ENCODE results near the gene STON1.

GRCh38 chr2:48601349-48601748 is 71.4 kb downstream of the STON1 start:
- no peak for TF ChIP-seq POLR2A (IDR thresholded peaks at IDR 0.05)
- TF ChIP-seq CTCF (IDR thresholded peaks at IDR 0.05), result no peak
- TF ChIP-seq POLR2AphosphoS5 (IDR thresholded peaks at IDR 0.05), result no peak
- no peak for TF ChIP-seq EP300 (IDR thresholded peaks at IDR 0.05)

All from suprapubic skin (tissue), 4 donors.